Endodermal cell (in vitro differentiated cells): ENCODE measurements around the gene RIT2. TPM values are rescaled to one million over a fixed set of nuclear protein-coding genes. Genes with fewer than 3 reads are reported as not detected.

Experiments
- DNase-seq: peaks from one replicate; pipeline ENCODE4 v3.0.0-alpha.2; 2017
- H3K27ac ChIP-seq: 2 replicates; pipeline ENCODE4 v1.5.1; 2013; ENCODE audit warnings: mild to moderate bottlenecking, low read depth, low read length, moderate library complexity
- H3K27me3 ChIP-seq: 2 replicates; pipeline ENCODE4 v1.6.1; 2013; ENCODE audit warnings: mild to moderate bottlenecking, low read length, moderate library complexity; ENCODE audit not compliant: insufficient read depth, control insufficient read depth, poor library complexity, severe bottlenecking
- H3K36me3 ChIP-seq: 2 replicates; pipeline ENCODE4 v1.7.0; 2013; ENCODE audit warnings: mild to moderate bottlenecking, low read length, moderate library complexity; ENCODE audit not compliant: control insufficient read depth, insufficient read depth
- H3K4me1 ChIP-seq: one replicate; pipeline ENCODE4 v1.7.0; 2013; ENCODE audit warnings: low read length; ENCODE audit not compliant: control insufficient read depth, insufficient read depth
- H3K4me3 ChIP-seq: 2 replicates; pipeline ENCODE4 v1.5.1; 2013; ENCODE audit warnings: mild to moderate bottlenecking, low read length, moderate library complexity
- H3K9ac ChIP-seq: 2 replicates; pipeline ENCODE4 v1.6.1; 2013; ENCODE audit warnings: mild to moderate bottlenecking, low read length, moderate library complexity; ENCODE audit not compliant: poor library complexity, severe bottlenecking; ENCODE audit errors: extremely low read depth
- H3K9me3 ChIP-seq: 2 replicates; pipeline ENCODE4 v1.6.1; 2013; ENCODE audit warnings: mild to moderate bottlenecking, low read length, moderate library complexity; ENCODE audit not compliant: control insufficient read depth
- H3K27ac Mint-ChIP-seq: 2 replicates; pipeline ENCODE4 v1.8.0; 2020; ENCODE audit warnings: mixed read lengths
- H3K27me3 Mint-ChIP-seq: 2 replicates; pipeline ENCODE4 v1.8.0; 2021; ENCODE audit warnings: mild to moderate bottlenecking, mixed read lengths; ENCODE audit not compliant: insufficient read depth
- H3K36me3 Mint-ChIP-seq: 2 replicates; pipeline ENCODE4 v1.8.0; 2020; ENCODE audit warnings: low read depth, mixed read lengths
- H3K4me1 Mint-ChIP-seq: 2 replicates; pipeline ENCODE4 v1.8.0; 2020; ENCODE audit warnings: mixed read lengths
- H3K4me3 Mint-ChIP-seq: 2 replicates; pipeline ENCODE4 v1.8.0; 2020; ENCODE audit warnings: mild to moderate bottlenecking, moderate library complexity, mixed read lengths
- H3K9me3 Mint-ChIP-seq: 2 replicates; pipeline ENCODE4 v1.8.0; 2020; ENCODE audit warnings: mild to moderate bottlenecking, mixed read lengths
- CTCF ChIP-seq: fragments of 200-600 bp; sonication (generic); conservative IDR thresholded peaks from 2 replicates; pipeline ENCODE4 v1.5.0; 2021; ENCODE audit warnings: antibody characterized with exemption, mild to moderate bottlenecking
- WGBS, 2 experiments: methylation state at CpG; one replicate each; pipeline versions ENCODE4 v1.1.5 to v1.1.7; 2013; ENCODE audit warnings: missing lambda C conversion rate in 2 of 2, mixed read lengths in 1 of 2; ENCODE audit not compliant: insufficient coverage in 1 of 2, insufficient read length in 1 of 2; 5-methylcytosine and 5-hydroxymethylcytosine counted together
- total RNA-seq, 2 donors: library from RNA; stranded (reverse); fragmentation: NEBNext Ultra II Directional in 1 of 2; extraction: Animal tissue kit (Norgen Biotek cat#: 25700) in 1 of 2; gene quantifications; 2 replicates in 1 of 2; 3 replicates in 1 of 2; pipeline ENCODE4 v1.2.1, GENCODE V29; 2021

Gene RIT2
- total RNA-seq, 2 donors from 2014 or later, result 0.81 TPM; not detected in 1

- no peak for TF ChIP-seq CTCF
- H3K27me3 Mint-ChIP-seq, result no peaks in the 10 kb centered on the region
- no peaks in the 10 kb centered on the region for H3K9me3 ChIP-seq
- no peaks in the 10 kb centered on the region for H3K4me1 Mint-ChIP-seq
- no peaks in the 10 kb centered on the region for H3K36me3 Mint-ChIP-seq
- H3K27ac Mint-ChIP-seq, result no peak overlapping the region
- H3K4me3 Mint-ChIP-seq, result no peak overlapping the region
- no peaks in the 10 kb centered on the region for H3K9me3 Mint-ChIP-seq
- WGBS, 2 experiments, result 95% methylated on average over 3 of the region's 3 CpGs; no CpG with 5 or more reads in 1 of the 2 experiments
- no peaks in the 10 kb centered on the region for H3K36me3 ChIP-seq
- no peak for DNase-seq
- H3K27ac ChIP-seq, result no peak overlapping the region
- H3K9ac ChIP-seq, result no peak overlapping the region
- H3K4me1 ChIP-seq, result no peaks in the 10 kb centered on the region
- no peak overlapping the region for H3K4me3 ChIP-seq
- H3K27me3 ChIP-seq, result no peaks in the 10 kb centered on the region
Observed at GRCh38 chr18:43013486-43013885, 102.0 kb downstream of the RIT2 start.

- no peaks in the 10 kb centered on the region for H3K9me3 ChIP-seq
- no peaks in the 10 kb centered on the region for H3K27me3 Mint-ChIP-seq
Observed at GRCh38 chr18:43012951-43013350, 102.5 kb downstream of the RIT2 start.

GRCh38 chr18:43010611-43011010 lies 104.9 kb downstream of the RIT2 start:
- 94% methylated on average over 1 of the region's 1 CpG; no CpG with 5 or more reads in 1 of the 2 experiments for WGBS, 2 experiments
- H3K4me3 Mint-ChIP-seq, result no peak overlapping the region
- H3K27me3 ChIP-seq, result no peaks in the 10 kb centered on the region

More at GRCh38 chr18:43012951-43013350, 102.5 kb downstream of the RIT2 start:
- no peak for TF ChIP-seq CTCF
- Mint-ChIP-seq H3K4me3 (no peak overlapping the region), H3K27ac (no peak overlapping the region), H3K4me1 (no peaks in the 10 kb centered on the region), H3K36me3 (no peaks in the 10 kb centered on the region), H3K9me3 (no peaks in the 10 kb centered on the region)
- Histone ChIP-seq H3K36me3 (no peaks in the 10 kb centered on the region), H3K4me3 (no peak overlapping the region), H3K9ac (no peak overlapping the region), H3K27ac (no peak overlapping the region), H3K27me3 (no peaks in the 10 kb centered on the region), H3K4me1 (no peaks in the 10 kb centered on the region)
- no peak for DNase-seq
- WGBS, 2 experiments, result 93% methylated on average over 2 of the region's 2 CpGs; no CpG with 5 or more reads in 1 of the 2 experiments

More at GRCh38 chr18:43010611-43011010, 104.9 kb downstream of the RIT2 start:
- Histone ChIP-seq H3K4me3 (no peak overlapping the region), H3K9ac (no peak overlapping the region), H3K27ac (no peak overlapping the region), H3K4me1 (no peaks in the 10 kb centered on the region), H3K9me3 (no peaks in the 10 kb centered on the region), H3K36me3 (no peaks in the 10 kb centered on the region)
- H3K27me3 Mint-ChIP-seq, result no peaks in the 10 kb centered on the region
- no peak for TF ChIP-seq CTCF
- no peak overlapping the region for H3K27ac Mint-ChIP-seq
- H3K4me1 Mint-ChIP-seq, result peaks cover 3% of the 10 kb centered on the region
- H3K9me3 Mint-ChIP-seq, result no peaks in the 10 kb centered on the region
- no peaks in the 10 kb centered on the region for H3K36me3 Mint-ChIP-seq
- no peak for DNase-seq
